Liver (tissue), 9 donors: ENCODE data around the gene NPL. TPM values are rescaled to one million over a fixed set of nuclear protein-coding genes. Genes with fewer than 3 reads are reported as not detected.

ENCODE experiments used
- DNase-seq: peaks from one replicate; pipeline ENCODE4 v3.0.0-alpha.2; 2017; ENCODE audit warnings: low spot score
- H3K27ac ChIP-seq, 2 donors: one replicate each; pipeline ENCODE4 v1.7.0; 2013; ENCODE audit warnings: inconsistent platforms in 2 of 2, low read length in 2 of 2, control low read depth in 1 of 2, low read depth in 1 of 2, mild to moderate bottlenecking in 1 of 2
- H3K27me3 ChIP-seq, 4 donors: one replicate each; pipeline versions ENCODE4 v1.6.1 to v1.7.0; 2013; ENCODE audit warnings: low read length in 3 of 4, inconsistent platforms in 1 of 4, mild to moderate bottlenecking in 1 of 4, moderate library complexity in 1 of 4; ENCODE audit not compliant: control insufficient read depth in 4 of 4, insufficient read depth in 4 of 4
- H3K36me3 ChIP-seq, 4 donors: one replicate each; pipeline versions ENCODE4 v1.6.1 to v1.7.0; 2013; ENCODE audit warnings: low read length in 3 of 4, mild to moderate bottlenecking in 3 of 4, low read depth in 1 of 4, moderate library complexity in 1 of 4; ENCODE audit not compliant: control insufficient read depth in 4 of 4, insufficient read depth in 3 of 4
- H3K4me1 ChIP-seq, 4 donors: one replicate each; pipeline versions ENCODE4 v1.6.1 to v1.7.0; 2013; ENCODE audit warnings: low read length in 3 of 4, mild to moderate bottlenecking in 3 of 4, moderate library complexity in 1 of 4; ENCODE audit not compliant: control insufficient read depth in 4 of 4, insufficient read depth in 4 of 4
- H3K4me3 ChIP-seq, 3 donors: one replicate each; pipeline versions ENCODE4 v1.6.1 to v1.7.0; 2013; ENCODE audit warnings: low read length in 3 of 3, control low read depth in 1 of 3, low read depth in 1 of 3, mild to moderate bottlenecking in 1 of 3
- H3K9ac ChIP-seq, 2 donors: one replicate each; pipeline ENCODE4 v1.7.0; 2013; ENCODE audit warnings: low read length in 2 of 2, mild to moderate bottlenecking in 2 of 2, moderate library complexity in 2 of 2, control low read depth in 1 of 2, low read depth in 1 of 2
- H3K9me3 ChIP-seq, 4 donors: one replicate each; pipeline versions ENCODE4 v1.6.1 to v1.7.0; 2013; ENCODE audit warnings: low read length in 3 of 4; ENCODE audit not compliant: control insufficient read depth in 4 of 4
- GABPA ChIP-seq, 2 donors: IDR thresholded peaks in 1 of 2; conservative IDR thresholded peaks in 1 of 2; 2 replicates each; pipeline ENCODE4 v1.6.1; 2016; ENCODE audit warnings: antibody characterized with exemption in 2 of 2, mild to moderate bottlenecking in 1 of 2, moderate library complexity in 1 of 2
- HNF4A ChIP-seq, 2 donors: conservative IDR thresholded peaks; 2 replicates each; pipeline ENCODE4 v1.6.1; 2016; ENCODE audit warnings: antibody characterized with exemption in 2 of 2, mild to moderate bottlenecking in 2 of 2
- HNF4G ChIP-seq: IDR thresholded peaks from 2 replicates; pipeline ENCODE4 v1.6.1; 2016; ENCODE audit warnings: antibody characterized with exemption
- JUND ChIP-seq, 2 donors: IDR thresholded peaks; 2 replicates each; pipeline ENCODE4 v1.6.1; 2016; ENCODE audit warnings: antibody characterized with exemption in 2 of 2
- NR2F2 ChIP-seq: IDR thresholded peaks from 2 replicates; pipeline ENCODE4 v1.6.1; 2016; ENCODE audit warnings: antibody characterized with exemption
- RAD21 ChIP-seq, 2 donors: IDR thresholded peaks; 2 replicates each; pipeline ENCODE4 v1.6.1; 2016; ENCODE audit warnings: antibody characterized with exemption in 2 of 2, mild to moderate bottlenecking in 2 of 2
- RXRA ChIP-seq, 2 donors: IDR thresholded peaks; 2 replicates each; pipeline ENCODE4 v1.6.1; 2017 to 2018; ENCODE audit warnings: antibody characterized with exemption in 2 of 2, mild to moderate bottlenecking in 1 of 2
- SP1 ChIP-seq: IDR thresholded peaks from 2 replicates; pipeline ENCODE4 v1.6.1; 2018; ENCODE audit warnings: antibody characterized with exemption, mild to moderate bottlenecking
- YY1 ChIP-seq: IDR thresholded peaks from 2 replicates; pipeline ENCODE4 v1.6.1; 2016; ENCODE audit warnings: antibody characterized with exemption, mild to moderate bottlenecking
- WGBS: extraction: QIAGEN DNeasy Blood & Tissue Kit; methylation state at CpG from one replicate; pipeline ENCODE4 v1.1.7; 2013; 5-methylcytosine and 5-hydroxymethylcytosine counted together
- polyA plus RNA-seq, 2 donors: library from polyadenylated mRNA; stranded (reverse) in 1 of 2; unstranded in 1 of 2; fragments of 200-250 nt in 1 of 2; fragments of >200 nt in 1 of 2; fragmentation: Nextera tagmentation in 1 of 2; extraction: Ambion mirVana in 1 of 2; gene quantifications; one replicate each; pipeline versions ENCODE4 v1.2.1 to v1.2.3, GENCODE V29; 2013 to 2015
- total RNA-seq, 2 donors: library from RNA; depleted of rRNA; stranded (reverse); fragments of >200 nt; gene quantifications; one replicate each; pipeline ENCODE4 v1.2.3, GENCODE V29; 2014
- TF ChIP-seq, protein P1 (sequence below): IDR thresholded peaks from 2 replicates; pipeline ENCODE4 v1.6.1; 2016; ENCODE audit warnings: antibody characterized with exemption
- TF ChIP-seq, protein P2 (sequence below): IDR thresholded peaks from 2 replicates; pipeline ENCODE4 v1.6.1; 2016; ENCODE audit warnings: antibody characterized with exemption, mild to moderate bottlenecking
- donor health status: healthy.
- donor health status: healthy.
- donor health status: healthy.
- donor health status: healthy.
- donor health status: healthy.

Gene NPL
- total and polyA plus RNA-seq, 4 donors, result 8.5 to 47.3 (median 15.9) TPM

- peak; percentile 75 for TF ChIP-seq YY1
- TF ChIP-seq, protein P1, sequence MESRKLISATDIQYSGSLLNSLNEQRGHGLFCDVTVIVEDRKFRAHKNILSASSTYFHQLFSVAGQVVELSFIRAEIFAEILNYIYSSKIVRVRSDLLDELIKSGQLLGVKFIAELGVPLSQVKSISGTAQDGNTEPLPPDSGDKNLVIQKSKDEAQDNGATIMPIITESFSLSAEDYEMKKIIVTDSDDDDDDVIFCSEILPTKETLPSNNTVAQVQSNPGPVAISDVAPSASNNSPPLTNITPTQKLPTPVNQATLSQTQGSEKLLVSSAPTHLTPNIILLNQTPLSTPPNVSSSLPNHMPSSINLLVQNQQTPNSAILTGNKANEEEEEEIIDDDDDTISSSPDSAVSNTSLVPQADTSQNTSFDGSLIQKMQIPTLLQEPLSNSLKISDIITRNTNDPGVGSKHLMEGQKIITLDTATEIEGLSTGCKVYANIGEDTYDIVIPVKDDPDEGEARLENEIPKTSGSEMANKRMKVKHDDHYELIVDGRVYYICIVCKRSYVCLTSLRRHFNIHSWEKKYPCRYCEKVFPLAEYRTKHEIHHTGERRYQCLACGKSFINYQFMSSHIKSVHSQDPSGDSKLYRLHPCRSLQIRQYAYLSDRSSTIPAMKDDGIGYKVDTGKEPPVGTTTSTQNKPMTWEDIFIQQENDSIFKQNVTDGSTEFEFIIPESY, result no peak
- H3K9me3 ChIP-seq, result no peaks in the 10 kb centered on the region
- H3K27ac ChIP-seq, result no peak overlapping the region
- no peaks in the 10 kb centered on the region for H3K36me3 ChIP-seq
- DNase-seq, result no peak
- H3K4me1 ChIP-seq, result peaks cover 0 to 2% (median under 1%) of the 10 kb centered on the region in 4 donors
- 61% methylated on average over 4 of the region's 4 CpGs for WGBS
- no peak overlapping the region for H3K9ac ChIP-seq
- H3K4me3 ChIP-seq, result no peak overlapping the region
- no peaks in the 10 kb centered on the region for H3K27me3 ChIP-seq
Observed at GRCh38 chr1:182766881-182767645, 22.5 kb upstream of the NPL start.

DNA sequence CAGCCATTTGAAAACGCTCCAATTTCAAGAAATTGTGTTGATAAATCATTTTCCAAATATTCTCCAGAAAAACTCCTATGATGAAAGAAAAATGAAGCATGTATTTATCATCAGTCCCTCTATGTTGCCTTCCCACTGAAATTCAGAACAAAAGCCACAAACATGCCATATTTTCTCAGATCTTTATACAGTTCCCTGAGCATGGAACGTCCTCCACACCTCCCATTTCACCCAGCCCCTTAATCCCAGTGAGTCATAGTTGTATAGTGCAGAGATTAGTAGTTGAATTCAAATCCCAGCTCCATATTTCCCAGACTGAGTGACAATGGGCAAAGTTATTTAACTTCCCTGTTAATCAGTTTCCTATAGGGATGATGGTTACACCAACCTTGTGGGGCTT lies 20.6 kb upstream of the NPL start:
- no peaks in the 10 kb centered on the region for H3K36me3 ChIP-seq
- H3K4me1 ChIP-seq, result peaks cover 0 to 2% (median under 1%) of the 10 kb centered on the region in 4 donors
- H3K27ac ChIP-seq, result peak overlapping the region in 1 of 2 donors; percentile 64
- H3K27me3 ChIP-seq, result no peaks in the 10 kb centered on the region
- no peak overlapping the region for H3K4me3 ChIP-seq
- WGBS, result 65% methylated on average over 2 of the region's 2 CpGs
- TF ChIP-seq HNF4A (conservative IDR thresholded peaks at IDR 0.05), result no peak
- TF ChIP-seq SP1, result no peak
- TF ChIP-seq JUND (IDR thresholded peaks at IDR 0.05), result no peak
- TF ChIP-seq, protein P2, sequence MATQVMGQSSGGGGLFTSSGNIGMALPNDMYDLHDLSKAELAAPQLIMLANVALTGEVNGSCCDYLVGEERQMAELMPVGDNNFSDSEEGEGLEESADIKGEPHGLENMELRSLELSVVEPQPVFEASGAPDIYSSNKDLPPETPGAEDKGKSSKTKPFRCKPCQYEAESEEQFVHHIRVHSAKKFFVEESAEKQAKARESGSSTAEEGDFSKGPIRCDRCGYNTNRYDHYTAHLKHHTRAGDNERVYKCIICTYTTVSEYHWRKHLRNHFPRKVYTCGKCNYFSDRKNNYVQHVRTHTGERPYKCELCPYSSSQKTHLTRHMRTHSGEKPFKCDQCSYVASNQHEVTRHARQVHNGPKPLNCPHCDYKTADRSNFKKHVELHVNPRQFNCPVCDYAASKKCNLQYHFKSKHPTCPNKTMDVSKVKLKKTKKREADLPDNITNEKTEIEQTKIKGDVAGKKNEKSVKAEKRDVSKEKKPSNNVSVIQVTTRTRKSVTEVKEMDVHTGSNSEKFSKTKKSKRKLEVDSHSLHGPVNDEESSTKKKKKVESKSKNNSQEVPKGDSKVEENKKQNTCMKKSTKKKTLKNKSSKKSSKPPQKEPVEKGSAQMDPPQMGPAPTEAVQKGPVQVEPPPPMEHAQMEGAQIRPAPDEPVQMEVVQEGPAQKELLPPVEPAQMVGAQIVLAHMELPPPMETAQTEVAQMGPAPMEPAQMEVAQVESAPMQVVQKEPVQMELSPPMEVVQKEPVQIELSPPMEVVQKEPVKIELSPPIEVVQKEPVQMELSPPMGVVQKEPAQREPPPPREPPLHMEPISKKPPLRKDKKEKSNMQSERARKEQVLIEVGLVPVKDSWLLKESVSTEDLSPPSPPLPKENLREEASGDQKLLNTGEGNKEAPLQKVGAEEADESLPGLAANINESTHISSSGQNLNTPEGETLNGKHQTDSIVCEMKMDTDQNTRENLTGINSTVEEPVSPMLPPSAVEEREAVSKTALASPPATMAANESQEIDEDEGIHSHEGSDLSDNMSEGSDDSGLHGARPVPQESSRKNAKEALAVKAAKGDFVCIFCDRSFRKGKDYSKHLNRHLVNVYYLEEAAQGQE, result no peak
- no peak for TF ChIP-seq GABPA (IDR thresholded peaks at IDR 0.05 in 1 of 2, conservative IDR thresholded peaks at IDR 0.05 in 1 of 2)
- TF ChIP-seq, protein P1, result no peak
- TF ChIP-seq RAD21 (IDR thresholded peaks at IDR 0.05), result no peak
- TF ChIP-seq NR2F2, result no peak
- no peak for TF ChIP-seq HNF4G
- TF ChIP-seq RXRA (IDR thresholded peaks at IDR 0.05), result no peak
- no peak overlapping the region for H3K9ac ChIP-seq
- DNase-seq, result no peak
- no peaks in the 10 kb centered on the region for H3K9me3 ChIP-seq
